Endometrial microvascular endothelial cells (primary cell): ENCODE measurements around the gene BCR. TPM values are rescaled to one million over a fixed set of nuclear protein-coding genes. Genes with fewer than 3 reads are reported as not detected.

Experiments
- in situ Hi-C: cut with HindIII; loops from 2 replicates; pipeline ENCODE4 v1.10.0; 2017; ENCODE audit warnings: low sequenced_read_pairs, low pct_unique_long_range_greater_than_20kb; ENCODE audit errors: inconsistent ontology term
- total RNA-seq: library from RNA; depleted of rRNA; stranded (reverse); fragments of >200 nt; gene quantifications from one replicate; pipeline ENCODE4 v1.2.3, GENCODE V29; 2015; ENCODE audit errors: inconsistent ontology term

The BCR gene
- total RNA-seq, 1 donor from 2014 or later, result 96.7 TPM

GRCh38 chr22:23187871-23188700, 7.8 kb downstream of the BCR start:
- in situ Hi-C loops, result loop anchor here (5.0 kb wide), 1 partner anchor 39 kb away; no protein-coding TSS in a partner anchor

- in situ Hi-C loops, result no loop called here
Measured at GRCh38 chr22:23190526-23190925, 10.2 kb downstream of the BCR start.

- in situ Hi-C loops, result no loop called here
Measured at GRCh38 chr22:23192133-23192532, 11.8 kb downstream of the BCR start.

GRCh38 chr22:23192558-23192957, 12.2 kb downstream of the BCR start:
- in situ Hi-C loops, result no loop called here

- in situ Hi-C loops, result no loop called here
Measured at GRCh38 chr22:23193196-23193827, 13.0 kb downstream of the BCR start.

GRCh38 chr22:23193882-23194281, 13.6 kb downstream of the BCR start:
- in situ Hi-C loops, result no loop called here

- in situ Hi-C loops, result no loop called here
Measured at GRCh38 chr22:23196165-23196564, 15.9 kb downstream of the BCR start.

- in situ Hi-C loops, result no loop called here
Measured at GRCh38 chr22:23197836-23198235, 17.5 kb downstream of the BCR start.

GRCh38 chr22:23199159-23199558, 18.9 kb downstream of the BCR start:
- in situ Hi-C loops, result no loop called here

- in situ Hi-C loops, result no loop called here
Measured at GRCh38 chr22:23200898-23201297, 20.6 kb downstream of the BCR start.

GRCh38 chr22:23202812-23203451, 22.6 kb downstream of the BCR start:
- in situ Hi-C loops, result no loop called here

GRCh38 chr22:23203452-23204124, 23.3 kb downstream of the BCR start:
- in situ Hi-C loops, result no loop called here

GRCh38 chr22:23204125-23204488, 23.8 kb downstream of the BCR start:
- in situ Hi-C loops, result no loop called here

- in situ Hi-C loops, result no loop called here
Measured at GRCh38 chr22:23204541-23205157, 24.3 kb downstream of the BCR start.

- in situ Hi-C loops, result no loop called here
Measured at GRCh38 chr22:23205339-23206049, 25.2 kb downstream of the BCR start.

GRCh38 chr22:23206915-23207314, 26.6 kb downstream of the BCR start:
- in situ Hi-C loops, result no loop called here

- in situ Hi-C loops, result no loop called here
Measured at GRCh38 chr22:23207729-23208393, 27.6 kb downstream of the BCR start.
